GM18502 (cell line): Measurements from ENCODE around the gene PNMA8B.
"Not testable (repeated sequence)": the region's sequence is repeated elsewhere in the genome, so short reads cannot be mapped to it uniquely, and the experiment has no call there.

ENCODE experiments used
- ATAC-seq: cut with Tn5 transposase; IDR thresholded peaks from one replicate; pipeline ENCODE4 v1.9.1; 2021; ENCODE audit warnings: mild to moderate bottlenecking; ENCODE audit not compliant: unreplicated experiment, poor library complexity

PNMA8B gene

GRCh38 chr19:46495786-46496099 lies at the start of gene PNMA8B:
Gene PNMA8B (minus strand): TSS chr19:46495867. CDS start chr19:46495465, 402 bp downstream.
- no peak for ATAC-seq

GRCh38 chr19:46544651-46545050 lies 49.0 kb upstream of the PNMA8B start:
- ATAC-seq, result no peak

GRCh38 chr19:46542428-46543230 lies 47.0 kb upstream of the PNMA8B start:
- ATAC-seq, result no peak

- no peak for ATAC-seq
These were observed 41.8 kb upstream of the PNMA8B start for GRCh38 chr19:46537136-46538097.

GRCh38 chr19:46536391-46536790 lies 40.7 kb upstream of the PNMA8B start:
- ATAC-seq, result no peak

- no peak for ATAC-seq
These were observed 38.0 kb upstream of the PNMA8B start for GRCh38 chr19:46533621-46534081.

GRCh38 chr19:46533078-46533620 lies 37.5 kb upstream of the PNMA8B start:
- no peak for ATAC-seq

GRCh38 chr19:46530636-46531035 lies 35.0 kb upstream of the PNMA8B start:
- no peak for ATAC-seq

- ATAC-seq, result no peak
These were observed 34.2 kb upstream of the PNMA8B start for GRCh38 chr19:46529622-46530451.

GRCh38 chr19:46528601-46529590 lies 33.2 kb upstream of the PNMA8B start:
- no peak for ATAC-seq

- not testable (repeated sequence) for ATAC-seq
These were observed 31.1 kb upstream of the PNMA8B start for GRCh38 chr19:46526801-46527200.

GRCh38 chr19:46524308-46524707 lies 28.6 kb upstream of the PNMA8B start:
- no peak for ATAC-seq

GRCh38 chr19:46522988-46523387 lies 27.3 kb upstream of the PNMA8B start:
- ATAC-seq, result not testable (repeated sequence)

GRCh38 chr19:46521241-46521868 lies 25.7 kb upstream of the PNMA8B start:
- no peak for ATAC-seq

- ATAC-seq, result no peak
These were observed 24.9 kb upstream of the PNMA8B start for GRCh38 chr19:46520616-46521015.

GRCh38 chr19:46517471-46517870 lies 21.8 kb upstream of the PNMA8B start:
- ATAC-seq, result no peak

GRCh38 chr19:46515879-46516350 lies 20.2 kb upstream of the PNMA8B start:
- no peak for ATAC-seq

GRCh38 chr19:46515290-46515609 lies 19.6 kb upstream of the PNMA8B start:
- no peak for ATAC-seq
